PC-3 (cell line): ENCODE data around the gene SLC9A9. TPM values are rescaled to one million over a fixed set of nuclear protein-coding genes. Genes with fewer than 3 reads are reported as not detected.
A peak's percentile ranks its signal among the peaks of the same experiment; 100 is the strongest.

Source experiments
- ATAC-seq: fragments of 200-7000 bp; cut with Tn5 transposase; 2 replicates; pipeline ENCODE4 v1.9.1; 2020; ENCODE audit warnings: mild to moderate bottlenecking, moderate library complexity
- BruUV-seq: library from RNA; stranded (reverse); fragments of 400-500 nt; replicated peaks from 2 replicates; lab custom pipeline; 2021; lab: Mats Ljungman, UMichigan
- CTCF ChIA-PET: fragments of 300-600 bp; sonication (Branson Sonifier 250); formaldehyde crosslinking; loops from one replicate; lab custom pipeline; 2022; ENCODE audit warnings: antibody characterized with exemption; lab: Charles Lee
- POLR2A ChIA-PET: fragments of 300-600 bp; sonication (Branson Sonifier 250); formaldehyde crosslinking; loops from one replicate; lab custom pipeline; 2022; ENCODE audit warnings: antibody characterized with exemption; ENCODE audit not compliant: unreplicated experiment; lab: Charles Lee
- DNase-seq: peaks from one replicate; pipeline ENCODE4 v3.0.0-alpha.2; 2015
- H2AFZ ChIP-seq: fragments of 300-600 bp; sonication (generic); 2 replicates; pipeline ENCODE4 v1.6.0; 2016; ENCODE audit warnings: antibody characterized with exemption, low read length
- H3F3A ChIP-seq: fragments of 300-600 bp; sonication (generic); one replicate; pipeline ENCODE4 v1.6.0; 2017; ENCODE audit warnings: antibody characterized with exemption, low read length, control low read depth, mild to moderate bottlenecking; ENCODE audit not compliant: unreplicated experiment
- H3K27ac ChIP-seq: fragments of 300-600 bp; sonication (generic); 2 replicates; pipeline ENCODE4 v1.5.1; 2016; ENCODE audit warnings: mild to moderate bottlenecking, low read length
- H3K27me3 ChIP-seq: fragments of 300-600 bp; sonication (generic); 2 replicates; pipeline ENCODE4 v1.6.1; 2016; ENCODE audit warnings: low read length, mixed read lengths
- H3K36me3 ChIP-seq: fragments of 300-600 bp; sonication (generic); 2 replicates; pipeline ENCODE4 v1.6.1; 2016; ENCODE audit warnings: low read depth, mixed run types, low read length, mixed read lengths
- H3K4me1 ChIP-seq: fragments of 300-600 bp; sonication (generic); 2 replicates; pipeline ENCODE4 v1.5.1; 2016; ENCODE audit warnings: low read length; ENCODE audit not compliant: insufficient read depth
- H3K4me2 ChIP-seq: fragments of 300-600 bp; sonication (generic); 2 replicates; pipeline ENCODE4 v1.6.0; 2016; ENCODE audit warnings: low read length
- H3K4me3 ChIP-seq: fragments of 300-600 bp; sonication (generic); 2 replicates; pipeline ENCODE4 v1.5.1; 2016; ENCODE audit warnings: mild to moderate bottlenecking, low read length, mixed read lengths
- H3K79me2 ChIP-seq: fragments of 300-600 bp; sonication (generic); 2 replicates; pipeline ENCODE4 v1.6.1; 2017; ENCODE audit warnings: low read length, mixed read lengths
- H3K9ac ChIP-seq: fragments of 300-600 bp; sonication (generic); 2 replicates; pipeline ENCODE4 v1.6.0; 2016; ENCODE audit warnings: mild to moderate bottlenecking, low read length
- H3K9me2 ChIP-seq: fragments of 300-600 bp; sonication (generic); replicated peaks from 2 replicates; pipeline ENCODE4 v1.6.1; 2016; ENCODE audit warnings: mixed run types, low read length, mixed read lengths
- H3K9me3 ChIP-seq: fragments of 300-600 bp; sonication (generic); 2 replicates; pipeline ENCODE4 v1.6.1; 2016; ENCODE audit warnings: low read length, mixed read lengths
- H4K20me1 ChIP-seq: fragments of 300-600 bp; sonication (generic); 2 replicates; pipeline ENCODE4 v1.6.1; 2016; ENCODE audit warnings: low read length, mixed read lengths
- CTCF ChIP-seq: fragments of 300-600 bp; sonication (generic); conservative IDR thresholded peaks from 2 replicates; pipeline ENCODE4 v1.5.1; 2017; ENCODE audit warnings: antibody characterized with exemption, low read depth, mild to moderate bottlenecking, low read length
- EZH2 ChIP-seq: fragments of 300-600 bp; sonication (generic); IDR thresholded peaks from one replicate; pipeline ENCODE4 v1.6.1; 2017; ENCODE audit warnings: antibody characterized with exemption, mild to moderate bottlenecking, low read length; ENCODE audit not compliant: unreplicated experiment
- EZH2phosphoT487 ChIP-seq: fragments of 300-600 bp; sonication (generic); IDR thresholded peaks from 2 replicates; pipeline ENCODE4 v1.6.1; 2018; ENCODE audit warnings: mild to moderate bottlenecking, antibody characterized with exemption, low read length, borderline replicate concordance
- intact Hi-C: fragments of 100-400 bp; cut with micrococcal nuclease; formaldehyde crosslinking; loops from 2 replicates; pipeline ENCODE4 v1.9.0; 2023
- total RNA-seq: library from RNA; depleted of rRNA; stranded (reverse); fragments of >200 nt; gene quantifications from 2 replicates; pipeline ENCODE4 v1.2.3, GENCODE V29; 2014

The SLC9A9 gene
- total RNA-seq, 1 experiment from 2014 or later: 0.07 TPM

- no peaks in the 10 kb centered on the region for H4K20me1 ChIP-seq
- no peak overlapping the region for H3K4me2 ChIP-seq
- BruUV-seq: no TSS peak
- TF ChIP-seq EZH2phosphoT487 (no peak), EZH2 (no peak), CTCF (no peak)
- ATAC-seq (peak; percentile 51), DNase-seq (peak; percentile 26)
- intact Hi-C loops: no loop called here
- H2AFZ ChIP-seq: no peak overlapping the region
- no peak overlapping the region for H3K27ac ChIP-seq
- H3K4me3 ChIP-seq: no peak overlapping the region
- CTCF ChIA-PET: no interaction called here
- H3K27me3 ChIP-seq: no peaks in the 10 kb centered on the region
- no peak overlapping the region for H3K9ac ChIP-seq
- H3K36me3 ChIP-seq: no peaks in the 10 kb centered on the region
- POLR2A ChIA-PET: no interaction called here
- H3K9me3 ChIP-seq: no peaks in the 10 kb centered on the region
- H3K9me2 ChIP-seq: no peaks in the 10 kb centered on the region
- H3K79me2 ChIP-seq: no peaks in the 10 kb centered on the region
- no peaks in the 10 kb centered on the region for H3K4me1 ChIP-seq
- H3F3A ChIP-seq: no peaks in the 10 kb centered on the region
Measured at GRCh38 chr3:143831208-143831607, 17.1 kb downstream of the SLC9A9 start.

- ATAC-seq (no peak), DNase-seq (no peak)
- BruUV-seq: no TSS peak
- no peak overlapping the region for H3K9ac ChIP-seq
- no peaks in the 10 kb centered on the region for H3K9me2 ChIP-seq
- no peaks in the 10 kb centered on the region for H3K4me1 ChIP-seq
- intact Hi-C loops: no loop called here
- CTCF ChIA-PET: no interaction called here
- POLR2A ChIA-PET: no interaction called here
- H3K9me3 ChIP-seq: no peaks in the 10 kb centered on the region
- no peak overlapping the region for H2AFZ ChIP-seq
- no peaks in the 10 kb centered on the region for H3F3A ChIP-seq
- H3K79me2 ChIP-seq: no peaks in the 10 kb centered on the region
- H3K27me3 ChIP-seq: no peaks in the 10 kb centered on the region
- no peak for TF ChIP-seq EZH2phosphoT487
- TF ChIP-seq EZH2: no peak
- no peak for TF ChIP-seq CTCF
- no peak overlapping the region for H3K4me3 ChIP-seq
- no peak overlapping the region for H3K27ac ChIP-seq
- no peaks in the 10 kb centered on the region for H4K20me1 ChIP-seq
- no peaks in the 10 kb centered on the region for H3K36me3 ChIP-seq
- no peak overlapping the region for H3K4me2 ChIP-seq
Measured at GRCh38 chr3:143830786-143831185, 17.5 kb downstream of the SLC9A9 start.

GRCh38 chr3:143830063-143830462 is 18.2 kb downstream of the SLC9A9 start:
- Histone ChIP-seq H3K9me2 (no peaks in the 10 kb centered on the region), H3F3A (no peaks in the 10 kb centered on the region), H3K27me3 (no peaks in the 10 kb centered on the region), H3K9ac (no peak overlapping the region), H3K4me1 (no peaks in the 10 kb centered on the region), H3K4me3 (no peak overlapping the region), H3K4me2 (no peak overlapping the region), H4K20me1 (no peaks in the 10 kb centered on the region), H3K36me3 (no peaks in the 10 kb centered on the region), H3K79me2 (no peaks in the 10 kb centered on the region), H3K27ac (no peak overlapping the region), H3K9me3 (no peaks in the 10 kb centered on the region), H2AFZ (no peak overlapping the region)
- no TSS peak for BruUV-seq
- TF ChIP-seq CTCF (no peak), EZH2 (no peak)
- CTCF ChIA-PET: no interaction called here
- POLR2A ChIA-PET: no interaction called here
- intact Hi-C loops: no loop called here
- ATAC-seq (no peak), DNase-seq (peak; percentile 22)
